SKM-1 (cell line): ENCODE results near the gene C1orf159.
"Not testable (repeated sequence)": the region's sequence is repeated elsewhere in the genome, so short reads cannot be mapped to it uniquely, and the experiment has no call there.

Experiments used
- DNase-seq: peaks from one replicate; lab custom pipeline; 2025; ENCODE audit not compliant: unreplicated experiment; lab: John Stamatoyannopoulos, UW

The C1orf159 gene

DNA sequence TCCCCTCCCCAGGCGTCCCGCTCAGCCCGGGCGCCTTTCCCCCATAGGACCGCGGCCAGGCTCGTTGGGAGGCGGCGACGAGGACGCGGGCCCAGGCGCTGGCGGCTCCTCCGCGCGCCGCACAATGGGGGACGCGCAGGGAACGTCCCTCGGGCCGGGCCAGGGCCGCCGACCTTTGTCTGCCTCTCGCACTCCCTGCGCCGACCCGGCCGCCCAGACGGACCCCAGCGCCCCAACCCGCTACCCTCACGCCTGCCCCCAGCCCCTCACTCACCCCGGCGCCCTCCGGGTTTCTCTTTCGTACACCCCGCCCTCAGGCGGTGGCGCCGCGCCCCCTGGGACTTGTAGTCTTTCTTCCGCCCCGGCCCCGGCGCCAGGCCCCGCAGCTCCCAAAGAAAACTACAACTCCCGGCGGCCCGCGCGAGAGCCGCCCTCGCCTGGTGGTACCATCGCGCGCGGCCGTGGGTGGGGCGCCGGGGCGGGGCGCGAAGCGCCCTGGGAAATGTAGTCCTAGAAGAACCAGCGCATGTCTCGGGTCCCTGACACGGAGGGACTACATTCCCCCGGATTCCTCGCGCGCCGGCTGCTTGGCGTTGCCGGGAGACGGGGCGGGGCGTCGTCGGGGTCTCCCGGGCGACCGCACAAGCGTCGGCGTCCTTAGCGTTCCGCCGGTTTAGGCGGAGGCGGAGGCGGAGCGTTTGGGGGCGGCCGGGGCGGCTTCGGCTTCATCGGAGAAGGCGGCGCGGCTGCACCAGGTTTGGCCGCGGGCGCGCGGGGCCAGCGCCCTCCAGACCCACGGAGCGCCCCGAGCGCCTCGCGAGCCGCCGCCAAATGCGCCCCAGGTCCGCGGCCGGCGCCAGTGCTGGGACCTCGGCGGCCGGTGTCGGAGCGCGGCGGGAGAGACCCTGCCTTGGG is at the start of gene C1orf159:
TSS of gene C1orf159 (minus strand) at position 304 of the 915 bp plus-strand sequence. CDS start 24,546 bp downstream, outside the sequence.
- peak; percentile 93 for DNase-seq

- DNase-seq = no peak
These were observed 49.6 kb upstream of the C1orf159 start for GRCh38 chr1:1165485-1165884.

GRCh38 chr1:1164701-1165451 is 49.0 kb upstream of the C1orf159 start:
- no peak for DNase-seq

DNA sequence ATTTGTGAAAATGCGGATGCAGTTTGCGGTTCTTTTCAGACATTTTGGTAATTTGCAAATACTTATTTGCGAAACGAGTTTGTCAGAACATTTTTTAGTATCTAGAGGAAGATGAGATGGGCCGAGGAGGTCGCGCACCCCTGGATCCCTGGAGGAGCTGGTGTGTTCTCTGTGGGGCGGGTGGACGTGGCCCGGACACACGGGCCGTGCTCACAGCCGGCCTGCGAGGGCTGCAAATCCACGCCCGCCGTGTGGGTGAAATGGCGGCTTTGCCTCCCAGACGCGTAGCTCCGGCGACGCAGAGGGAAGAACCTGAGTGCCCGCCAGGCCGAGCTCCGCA is 48.4 kb upstream of the C1orf159 start:
- DNase-seq = no peak

DNA sequence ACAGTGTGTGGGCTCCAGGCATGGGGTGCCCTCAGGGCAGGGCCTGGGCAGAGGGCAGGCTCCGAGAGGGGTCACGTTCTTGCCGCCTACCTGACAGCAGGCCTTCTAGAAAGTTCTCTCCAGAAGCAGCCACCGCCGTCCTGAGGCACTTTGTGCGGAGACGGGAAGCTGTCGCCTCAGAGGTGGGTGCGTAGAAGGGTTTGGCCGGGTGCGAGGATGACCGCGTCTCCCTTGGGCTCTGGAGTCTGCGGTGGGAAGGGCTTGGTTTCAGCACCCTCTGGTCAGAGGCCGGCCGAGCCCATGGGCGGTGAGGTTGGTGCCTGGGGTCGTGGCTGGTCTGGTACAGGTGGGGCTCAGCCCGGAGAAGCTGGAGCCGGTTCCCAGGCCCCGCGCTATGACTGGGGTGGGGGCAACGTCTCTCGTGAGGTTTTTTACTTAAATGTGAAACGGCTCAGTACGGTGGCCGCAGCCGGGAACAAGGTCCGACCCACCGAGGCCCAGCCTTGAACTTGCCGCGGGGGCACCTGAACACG is 47.7 kb upstream of the C1orf159 start:
- DNase-seq = no peak

- DNase-seq = no peak
These were observed 47.0 kb upstream of the C1orf159 start for GRCh38 chr1:1162597-1163537.

GRCh38 chr1:1161683-1162079 is 45.8 kb upstream of the C1orf159 start:
- no peak for DNase-seq

DNA sequence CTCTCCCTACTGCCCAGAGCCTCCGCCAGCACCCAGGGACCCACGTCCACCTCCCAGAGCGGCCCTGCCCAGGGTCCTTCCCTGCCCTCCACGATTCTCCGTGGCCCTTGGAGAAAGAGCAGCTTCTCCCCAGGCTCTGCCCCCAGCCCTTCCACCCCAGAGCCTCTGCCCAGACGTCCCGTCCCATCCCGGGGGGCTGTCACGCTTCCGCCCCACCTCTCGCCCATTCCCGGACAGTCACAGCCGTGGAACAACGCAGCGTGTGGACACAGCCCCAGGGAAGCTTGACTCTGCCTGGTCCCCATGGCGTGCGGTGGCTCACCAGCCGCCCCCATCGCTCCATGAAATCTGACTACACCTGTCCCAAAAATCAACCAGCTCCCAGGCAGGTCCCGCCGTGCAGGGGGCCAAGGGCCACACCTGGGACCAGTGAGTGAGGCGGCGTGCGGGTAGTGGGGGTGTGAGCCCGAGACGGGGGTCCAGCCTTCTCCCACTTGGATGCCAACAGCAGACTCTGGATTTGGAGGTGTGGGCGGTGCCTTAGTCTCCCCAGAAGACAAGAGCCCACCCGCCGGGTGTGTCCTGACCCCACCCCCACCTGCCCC is 45.3 kb upstream of the C1orf159 start:
- no peak for DNase-seq

DNA sequence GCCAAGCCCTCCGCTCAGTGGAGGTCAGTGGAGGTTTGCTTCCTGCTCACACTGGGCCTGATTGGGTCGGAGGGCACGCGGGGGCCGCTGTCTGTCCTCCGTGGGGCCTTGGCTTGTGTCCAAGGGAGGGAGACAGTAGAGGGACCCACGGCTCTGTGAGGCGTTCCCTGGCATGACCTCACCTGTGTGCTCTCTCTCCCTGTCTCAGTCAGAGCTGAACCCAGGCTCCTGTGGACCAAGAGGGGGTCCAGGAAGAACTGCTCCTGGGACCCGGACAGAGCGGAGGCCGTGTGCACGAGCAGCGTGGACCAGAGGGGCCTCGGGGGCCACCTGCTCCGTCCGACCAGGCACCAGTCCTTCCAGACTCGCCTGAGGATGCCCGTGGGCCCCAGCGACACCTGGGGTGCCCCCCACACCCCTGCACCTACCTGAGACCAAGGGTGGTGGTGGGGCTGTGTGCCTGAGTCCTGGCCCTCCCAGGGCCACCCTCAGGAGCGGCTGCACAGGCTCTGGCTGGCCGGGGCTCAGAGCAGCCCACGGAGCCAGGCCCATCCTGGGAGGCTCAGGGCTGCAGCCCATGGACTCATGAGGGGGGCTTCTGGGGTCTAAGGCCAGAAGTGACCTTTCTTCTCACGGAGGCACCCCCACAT is 44.5 kb upstream of the C1orf159 start:
- no peak for DNase-seq

DNA sequence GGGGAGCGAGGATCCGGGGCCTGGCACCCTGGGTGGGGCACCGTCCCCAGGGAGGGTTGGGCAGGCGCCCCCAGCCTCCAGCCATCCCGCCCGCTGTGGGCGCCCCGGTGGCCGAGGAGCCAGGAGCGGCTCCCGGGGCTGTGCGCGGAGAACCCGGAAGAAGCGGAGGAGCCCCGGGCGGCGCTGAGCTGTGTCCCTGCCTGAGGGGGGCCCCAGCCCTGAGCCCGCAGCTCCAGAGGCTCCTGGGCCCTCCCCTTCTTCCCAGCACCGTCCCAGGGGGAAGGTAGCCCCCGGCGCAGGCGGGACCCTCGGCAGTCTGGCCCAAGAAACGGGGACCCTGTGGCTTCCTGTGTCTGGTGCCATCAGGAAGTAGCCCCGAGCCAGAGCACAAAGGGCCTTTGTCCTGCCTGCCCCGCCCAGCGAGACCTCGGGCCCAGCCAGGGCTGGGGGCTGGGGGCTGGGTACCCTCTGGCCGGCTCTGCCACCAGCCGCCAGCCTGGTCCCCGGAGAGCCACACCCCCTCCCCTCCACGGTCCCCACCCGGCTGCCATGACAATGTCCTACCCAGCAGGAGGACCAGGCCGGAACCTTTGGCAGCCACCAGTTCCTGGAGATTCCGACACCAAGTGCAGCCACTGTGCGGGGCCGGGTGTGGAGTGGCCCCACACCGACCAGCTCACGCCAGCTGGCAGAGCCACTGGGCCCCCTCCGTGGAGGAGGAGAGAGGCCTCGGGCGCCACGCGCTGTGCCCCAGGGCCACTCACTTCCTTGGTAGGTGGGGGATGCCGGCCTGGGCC is 42.2 kb upstream of the C1orf159 start:
- DNase-seq = no peak

DNA sequence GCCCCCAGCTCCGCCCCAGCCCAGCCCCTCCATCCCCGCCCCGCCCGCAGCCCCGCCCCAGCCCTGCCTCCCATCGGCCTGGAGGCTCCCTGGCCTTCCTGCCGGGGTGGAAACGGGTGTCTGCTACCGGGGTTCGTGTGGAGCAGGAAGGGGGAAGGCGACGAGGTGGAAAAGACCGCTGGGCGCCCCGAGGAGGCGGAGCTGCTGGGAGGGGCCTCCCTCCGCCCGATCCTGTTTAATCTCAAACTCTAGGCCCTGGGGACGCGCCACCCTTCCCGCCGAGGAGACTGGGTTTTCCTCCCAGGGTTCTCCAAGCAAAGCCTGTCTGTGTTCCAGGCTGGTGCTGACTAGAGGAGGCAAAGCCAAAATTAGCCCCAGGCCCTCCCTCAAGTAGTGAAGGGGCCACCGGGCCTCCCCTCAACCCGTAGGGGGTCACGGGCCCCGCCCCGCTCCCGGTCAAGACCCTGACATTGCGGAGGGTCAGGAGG is 41.6 kb upstream of the C1orf159 start:
- peak; percentile 55 for DNase-seq

DNA sequence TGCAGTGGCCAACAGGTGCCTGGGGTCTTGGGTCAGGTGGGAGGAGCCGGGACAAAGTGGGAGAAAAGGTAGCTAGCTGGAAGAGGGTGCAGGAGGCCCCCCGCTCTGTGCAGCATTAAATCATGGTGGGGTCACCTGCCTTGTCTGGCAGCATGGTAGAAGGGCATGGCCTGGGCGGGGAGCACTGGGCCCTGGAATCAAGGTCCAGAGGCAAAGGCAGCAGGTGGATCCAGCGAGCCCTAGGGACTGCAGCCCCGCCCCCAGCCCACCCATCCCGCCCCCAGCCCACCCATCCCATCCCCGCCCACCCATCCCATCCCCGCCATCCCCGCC is 41.1 kb upstream of the C1orf159 start:
- no peak for DNase-seq

GRCh38 chr1:1156140-1157032 is 40.5 kb upstream of the C1orf159 start:
- DNase-seq = no peak

DNA sequence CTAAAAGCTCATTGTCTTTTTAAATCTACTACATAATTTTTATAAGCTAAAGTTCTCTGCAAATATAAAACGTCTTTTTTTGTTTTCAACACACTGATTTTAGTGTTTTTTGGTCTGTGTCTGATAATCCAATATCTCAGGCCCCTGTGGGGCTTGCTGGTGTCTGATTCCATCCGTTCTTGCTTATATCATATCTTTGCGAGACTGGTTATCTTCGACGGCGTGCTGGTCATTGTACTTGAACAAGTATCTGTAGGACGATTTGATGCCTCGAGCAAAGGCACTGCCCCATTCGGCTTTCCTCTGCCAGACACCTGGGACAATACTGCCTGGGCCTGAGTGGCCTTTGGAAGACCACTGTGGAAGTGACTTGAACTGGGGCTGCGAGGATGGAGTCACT is 39.4 kb upstream of the C1orf159 start:
- DNase-seq = no peak

- no peak for DNase-seq
These were observed 38.0 kb upstream of the C1orf159 start for GRCh38 chr1:1153874-1154273.

DNA sequence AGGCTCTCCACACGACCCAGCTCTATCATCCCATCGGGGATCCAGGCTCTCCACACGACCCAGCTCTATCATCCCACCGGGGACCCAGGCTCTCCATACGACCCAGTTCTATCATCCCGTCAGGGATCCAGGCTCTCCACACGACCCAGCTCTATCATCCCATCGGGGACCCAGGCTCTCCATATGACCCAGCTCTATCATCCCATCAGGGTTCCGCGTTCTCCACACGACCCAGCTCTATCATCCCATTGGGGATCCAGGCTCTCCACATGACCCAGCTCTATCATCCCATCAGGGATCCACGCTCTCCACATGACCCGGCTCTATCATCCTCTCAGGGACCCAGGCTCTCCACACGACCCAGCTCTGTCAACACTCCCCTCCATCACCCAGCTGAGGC is 37.3 kb upstream of the C1orf159 start:
- DNase-seq = not testable (repeated sequence)

- DNase-seq = not testable (repeated sequence)
These were observed 36.5 kb upstream of the C1orf159 start for GRCh38 chr1:1152431-1152830.

GRCh38 chr1:1151306-1151705 is 35.4 kb upstream of the C1orf159 start:
- DNase-seq = no peak
